Activated T-cell treated with anti-CD3 and anti-CD28 coated beads, Interleukin-2, amount 50 U/mL, for 72 hours (primary cell): Measurements from ENCODE around the gene VWC2. TPM values are rescaled to one million over a fixed set of nuclear protein-coding genes. Genes with fewer than 3 reads are reported as not detected.

Source experiments
- ATAC-seq, 2 donors: fragments of 150-1000 bp; cut with Tn5 transposase; replicated peaks in 1 of 2; 2 replicates each; pipeline ENCODE4 v1.10.0; 2021; ENCODE audit warnings: moderate library complexity in 2 of 2, mild to moderate bottlenecking in 1 of 2
- DNase-seq, 2 donors: peaks; one replicate each; pipeline ENCODE4 v3.0.0; 2021 to 2022; ENCODE audit warnings: mixed read lengths in 1 of 2
- H3K27ac Mint-ChIP-seq: one replicate; pipeline ENCODE4 v1.8.0; 2022; ENCODE audit warnings: mild to moderate bottlenecking, moderate library complexity, mixed read lengths
- H3K27me3 Mint-ChIP-seq: one replicate; pipeline ENCODE4 v1.8.0; 2022; ENCODE audit warnings: low read depth, mixed read lengths
- H3K36me3 Mint-ChIP-seq, 2 donors: one replicate each; pipeline ENCODE4 v1.8.0; 2022; ENCODE audit warnings: mixed read lengths in 2 of 2, mild to moderate bottlenecking in 1 of 2; ENCODE audit not compliant: insufficient read depth in 2 of 2
- H3K4me1 Mint-ChIP-seq: one replicate; pipeline ENCODE4 v1.8.0; 2022; ENCODE audit warnings: low read depth, mixed read lengths
- H3K4me3 Mint-ChIP-seq, 2 donors: one replicate each; pipeline ENCODE4 v1.8.0; 2022; ENCODE audit warnings: mild to moderate bottlenecking in 2 of 2, mixed read lengths in 2 of 2, moderate library complexity in 2 of 2
- H3K9me3 Mint-ChIP-seq, 2 donors: one replicate each; pipeline ENCODE4 v1.8.0; 2022; ENCODE audit warnings: mixed read lengths in 2 of 2
- total RNA-seq, 2 donors: library from RNA; stranded (reverse); gene quantifications; one replicate each; pipeline ENCODE4 v1.2.3, GENCODE V29; 2022

The VWC2 gene
- total RNA-seq, 2 donors from 2014 or later = not detected

DNA sequence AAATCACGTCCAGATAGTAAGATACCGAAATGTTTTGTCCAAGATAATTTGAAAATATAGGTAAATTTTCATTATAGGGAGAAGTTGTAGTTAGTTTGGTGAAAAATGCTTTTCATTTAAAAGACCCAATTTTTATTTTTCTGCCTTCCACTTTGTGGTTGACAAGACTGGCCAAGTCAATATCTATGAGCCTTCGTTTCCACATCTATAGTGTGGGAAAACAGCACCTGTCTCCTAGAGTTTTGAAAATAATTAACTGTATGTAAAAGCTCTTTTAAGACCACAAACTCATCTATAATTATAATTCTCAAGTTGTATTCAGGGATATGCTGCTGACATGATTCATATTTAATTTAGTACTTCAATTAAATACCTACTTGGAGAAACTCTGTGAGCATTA lies 102.8 kb downstream of the VWC2 start:
- no peak for DNase-seq
- Mint-ChIP-seq H3K27me3 (no peaks in the 10 kb centered on the region), H3K4me3 (no peak overlapping the region), H3K9me3 (no peaks in the 10 kb centered on the region), H3K27ac (no peak overlapping the region), H3K4me1 (no peaks in the 10 kb centered on the region), H3K36me3 (no peaks in the 10 kb centered on the region)
- no peak for ATAC-seq

GRCh38 chr7:49878089-49878488 lies 104.7 kb downstream of the VWC2 start:
- ATAC-seq (no peak), DNase-seq (no peak)
- Mint-ChIP-seq H3K36me3 (no peaks in the 10 kb centered on the region), H3K27ac (no peak overlapping the region), H3K4me1 (no peaks in the 10 kb centered on the region), H3K9me3 (no peaks in the 10 kb centered on the region), H3K27me3 (no peaks in the 10 kb centered on the region), H3K4me3 (no peak overlapping the region)

DNA sequence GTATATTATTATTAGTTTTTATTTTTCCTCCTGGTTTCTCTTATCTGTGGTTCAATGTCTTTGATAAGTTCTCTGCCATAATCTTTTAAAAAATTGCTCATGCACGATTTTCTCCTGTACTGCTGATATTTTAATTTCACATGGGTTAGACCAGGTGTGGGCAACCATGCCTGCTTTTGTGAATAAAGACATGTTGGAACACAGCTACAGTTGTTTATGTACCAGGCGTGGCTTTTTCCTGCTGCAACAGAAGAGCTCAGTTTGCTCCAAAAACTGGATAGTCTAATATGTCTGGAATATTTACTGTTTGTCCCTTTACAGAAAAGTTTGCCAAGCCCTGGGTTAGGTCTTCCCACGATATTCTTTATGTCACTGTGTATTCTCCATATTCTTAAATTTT lies 105.2 kb downstream of the VWC2 start:
- Mint-ChIP-seq H3K4me3 (no peak overlapping the region), H3K9me3 (no peaks in the 10 kb centered on the region), H3K36me3 (no peaks in the 10 kb centered on the region), H3K27ac (no peak overlapping the region), H3K4me1 (no peaks in the 10 kb centered on the region), H3K27me3 (no peaks in the 10 kb centered on the region)
- DNase-seq = no peak
- ATAC-seq = no peak

DNA sequence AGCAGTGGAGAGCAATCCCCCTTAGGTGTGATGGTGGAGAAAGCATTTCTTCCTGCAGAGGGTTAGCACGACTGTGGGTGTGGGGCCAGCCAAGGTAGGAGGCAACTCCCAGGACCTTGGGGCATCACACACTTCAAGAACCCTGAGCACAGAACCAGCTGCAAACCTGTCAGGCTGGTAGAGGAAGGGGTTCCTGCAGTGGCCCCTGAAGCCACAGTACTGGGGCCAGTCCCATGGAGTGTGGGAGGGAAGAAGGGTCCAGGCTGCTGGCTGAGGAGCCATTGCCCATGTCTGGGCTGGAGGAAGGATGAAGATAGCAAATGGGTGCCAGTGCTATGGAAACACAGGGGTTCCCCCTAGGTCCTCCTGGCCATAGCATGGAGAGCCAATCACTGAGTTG lies 110.5 kb downstream of the VWC2 start:
- Mint-ChIP-seq H3K27me3 (no peaks in the 10 kb centered on the region), H3K9me3 (no peaks in the 10 kb centered on the region), H3K27ac (no peak overlapping the region), H3K4me1 (no peaks in the 10 kb centered on the region), H3K36me3 (no peaks in the 10 kb centered on the region), H3K4me3 (no peak overlapping the region)
- ATAC-seq = no peak
- no peak for DNase-seq

GRCh38 chr7:49885593-49886285 lies 112.3 kb downstream of the VWC2 start:
- no peak overlapping the region for H3K27ac Mint-ChIP-seq
- DNase-seq (no peak), ATAC-seq (no peak)
- no peaks in the 10 kb centered on the region for H3K4me1 Mint-ChIP-seq
- H3K36me3 Mint-ChIP-seq = no peaks in the 10 kb centered on the region
- H3K4me3 Mint-ChIP-seq = no peak overlapping the region
- no peaks in the 10 kb centered on the region for H3K9me3 Mint-ChIP-seq
- no peaks in the 10 kb centered on the region for H3K27me3 Mint-ChIP-seq

DNA sequence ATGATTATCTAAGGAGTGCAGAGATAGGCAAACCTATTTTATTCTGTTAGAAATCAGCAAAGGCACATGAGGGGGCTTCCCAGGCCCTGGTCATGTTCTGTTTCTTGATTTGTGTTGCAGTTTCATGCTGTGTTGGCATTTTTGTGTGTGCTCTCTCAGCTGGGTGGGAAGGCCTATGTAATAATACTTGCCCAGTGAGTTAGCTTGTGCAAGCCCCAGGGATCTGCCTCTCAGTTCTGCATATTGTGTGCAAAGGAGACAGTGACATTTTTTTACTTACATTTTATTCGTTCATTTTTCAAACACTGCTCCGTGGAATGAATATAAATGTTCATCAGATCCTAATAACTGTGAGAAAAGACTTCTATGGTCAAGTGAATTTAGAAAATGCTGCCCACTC lies 119.0 kb downstream of the VWC2 start:
- no peaks in the 10 kb centered on the region for H3K27me3 Mint-ChIP-seq
- no peaks in the 10 kb centered on the region for H3K36me3 Mint-ChIP-seq
- H3K9me3 Mint-ChIP-seq = no peaks in the 10 kb centered on the region
- H3K4me1 Mint-ChIP-seq = no peaks in the 10 kb centered on the region
- no peak overlapping the region for H3K4me3 Mint-ChIP-seq
- no peak for DNase-seq
- no peak for ATAC-seq
- no peak overlapping the region for H3K27ac Mint-ChIP-seq

- Mint-ChIP-seq H3K4me1 (no peaks in the 10 kb centered on the region), H3K9me3 (no peaks in the 10 kb centered on the region), H3K27ac (no peak overlapping the region), H3K27me3 (no peaks in the 10 kb centered on the region), H3K4me3 (no peak overlapping the region), H3K36me3 (no peaks in the 10 kb centered on the region)
- ATAC-seq (no peak), DNase-seq (no peak)
Measured at GRCh38 chr7:49893131-49893530, 119.7 kb downstream of the VWC2 start.

DNA sequence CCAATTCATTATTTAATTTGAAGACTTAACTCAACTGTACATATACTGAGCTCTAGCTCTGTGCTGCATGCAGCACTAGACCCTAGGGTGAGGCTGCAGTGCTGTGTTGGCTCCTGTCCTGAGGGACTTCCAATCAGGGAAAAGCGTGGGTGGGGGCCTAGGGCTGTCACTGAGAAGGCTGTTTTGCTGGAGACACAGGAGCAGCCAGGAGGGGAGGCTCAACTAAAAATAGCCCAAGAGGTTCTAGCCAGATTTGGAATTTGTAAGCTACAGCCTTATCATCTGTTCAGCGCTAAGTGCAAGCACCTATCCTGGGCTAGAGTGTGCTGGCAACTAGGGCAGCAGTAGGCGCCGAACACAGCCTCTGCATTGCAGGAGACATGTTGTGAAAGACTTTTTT lies 121.1 kb downstream of the VWC2 start:
- no peak overlapping the region for H3K4me3 Mint-ChIP-seq
- DNase-seq (no peak), ATAC-seq (no peak)
- no peaks in the 10 kb centered on the region for H3K36me3 Mint-ChIP-seq
- H3K27ac Mint-ChIP-seq = no peak overlapping the region
- no peaks in the 10 kb centered on the region for H3K9me3 Mint-ChIP-seq
- no peaks in the 10 kb centered on the region for H3K4me1 Mint-ChIP-seq
- H3K27me3 Mint-ChIP-seq = no peaks in the 10 kb centered on the region

DNA sequence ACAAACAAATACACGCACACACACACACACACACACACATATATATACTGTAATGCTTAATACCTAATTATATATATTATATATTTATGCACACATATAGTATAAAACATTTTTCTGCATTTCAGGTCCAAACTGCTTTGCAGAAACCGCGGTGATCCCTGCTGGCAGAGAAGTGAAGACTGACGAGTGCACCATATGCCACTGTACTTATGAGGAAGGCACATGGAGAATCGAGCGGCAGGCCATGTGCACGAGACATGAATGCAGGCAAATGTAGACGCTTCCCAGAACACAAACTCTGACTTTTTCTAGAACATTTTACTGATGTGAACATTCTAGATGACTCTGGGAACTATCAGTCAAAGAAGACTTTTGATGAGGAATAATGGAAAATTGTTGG lies 138.5 kb downstream of the VWC2 start:
- H3K27ac Mint-ChIP-seq = no peak overlapping the region
- H3K27me3 Mint-ChIP-seq = peaks cover 4% of the 10 kb centered on the region
- H3K9me3 Mint-ChIP-seq = no peaks in the 10 kb centered on the region
- H3K36me3 Mint-ChIP-seq = peaks cover 0 to under 1% of the 10 kb centered on the region in 2 donors
- ATAC-seq = no peak
- DNase-seq = no peak
- H3K4me1 Mint-ChIP-seq = no peaks in the 10 kb centered on the region
- H3K4me3 Mint-ChIP-seq = no peak overlapping the region

- DNase-seq (no peak), ATAC-seq (no peak)
- no peaks in the 10 kb centered on the region for H3K27me3 Mint-ChIP-seq
- H3K27ac Mint-ChIP-seq = no peak overlapping the region
- H3K36me3 Mint-ChIP-seq = peaks cover 3% of the 10 kb centered on the region in 2 donors
- H3K4me3 Mint-ChIP-seq = no peak overlapping the region
- peaks cover 5 to 6% of the 10 kb centered on the region in 2 donors for H3K9me3 Mint-ChIP-seq
- H3K4me1 Mint-ChIP-seq = no peaks in the 10 kb centered on the region
Measured at GRCh38 chr7:49926720-49927119, 153.3 kb downstream of the VWC2 start.

DNA sequence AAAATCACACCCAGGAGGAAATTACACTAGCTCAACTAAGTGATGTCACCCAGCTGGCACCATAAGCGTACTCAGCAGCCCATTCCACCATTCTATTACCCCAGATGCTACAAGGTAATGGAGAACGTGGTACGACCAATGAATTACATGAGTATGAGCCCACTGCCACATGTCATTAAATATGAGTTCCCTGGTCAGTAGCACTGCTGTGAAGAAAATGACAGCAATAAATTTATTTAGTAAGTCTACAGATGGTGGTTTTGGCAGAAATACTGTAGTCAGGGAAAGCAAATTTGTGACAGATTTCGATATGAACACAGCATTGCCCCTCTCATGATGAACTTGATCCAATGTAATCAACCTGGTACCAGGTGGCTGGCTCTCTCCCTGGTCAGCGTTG lies 154.2 kb downstream of the VWC2 start:
- peaks cover 6% of the 10 kb centered on the region in 2 donors for H3K9me3 Mint-ChIP-seq
- no peaks in the 10 kb centered on the region for H3K4me1 Mint-ChIP-seq
- H3K27me3 Mint-ChIP-seq = no peaks in the 10 kb centered on the region
- no peak for DNase-seq
- H3K4me3 Mint-ChIP-seq = no peak overlapping the region
- ATAC-seq = no peak
- H3K36me3 Mint-ChIP-seq = peaks cover 3% of the 10 kb centered on the region in 2 donors
- no peak overlapping the region for H3K27ac Mint-ChIP-seq

- Mint-ChIP-seq H3K27ac (no peak overlapping the region), H3K4me1 (no peaks in the 10 kb centered on the region), H3K9me3 (peaks cover 6% of the 10 kb centered on the region in 2 donors), H3K4me3 (no peak overlapping the region), H3K36me3 (peaks cover 4 to 5% of the 10 kb centered on the region in 2 donors), H3K27me3 (no peaks in the 10 kb centered on the region)
- ATAC-seq = no peak
- DNase-seq = no peak
Measured at GRCh38 chr7:49928787-49929186, 155.3 kb downstream of the VWC2 start.

GRCh38 chr7:49931627-49932026 lies 158.2 kb downstream of the VWC2 start:
- Mint-ChIP-seq H3K4me1 (no peaks in the 10 kb centered on the region), H3K9me3 (peaks cover 6% of the 10 kb centered on the region in 2 donors), H3K36me3 (peaks cover 4 to 5% of the 10 kb centered on the region in 2 donors), H3K27me3 (no peaks in the 10 kb centered on the region), H3K27ac (no peak overlapping the region), H3K4me3 (no peak overlapping the region)
- DNase-seq (no peak), ATAC-seq (no peak)

- Mint-ChIP-seq H3K27ac (no peak overlapping the region), H3K36me3 (peaks cover 1 to 2% of the 10 kb centered on the region in 2 donors), H3K27me3 (no peaks in the 10 kb centered on the region), H3K4me1 (no peaks in the 10 kb centered on the region), H3K4me3 (no peak overlapping the region), H3K9me3 (peaks cover 2 to 4% of the 10 kb centered on the region in 2 donors)
- no peak for ATAC-seq
- no peak for DNase-seq
Measured at GRCh38 chr7:49937608-49938007, 164.2 kb downstream of the VWC2 start.
